ENCODE measurements around the gene TEAD2. TPM values are rescaled to one million over a fixed set of nuclear protein-coding genes. Genes with fewer than 3 reads are reported as not detected.

TEAD2 gene
- 31.3 TPM for total RNA-seq

GRCh38 chr19:49362048-49362928 is at the start of gene TEAD2:
Gene TEAD2 (minus strand): TSS chr19:49362416. CDS start chr19:49360075, 2,341 bp downstream.
- peaks cover 9 to 18% (median 12%) of the 10 kb centered on the region in 3 donors for H3K4me1 ChIP-seq (ENCODE audit: control insufficient read depth in 3 of 3, insufficient read depth in 3 of 3, low read length in 3 of 3)
- H3K4me3 ChIP-seq (ENCODE audit: low read length in 3 of 3), result peak within 1 kb of the TSS; percentile 67 to 78 (median 78)
- H3K9me3 ChIP-seq (ENCODE audit: control insufficient read depth in 3 of 3, low read length in 3 of 3), result no peaks in the 10 kb centered on the region
- peaks cover 3 to 7% (median 6%) of the 10 kb centered on the region in 3 donors for H3K36me3 ChIP-seq (ENCODE audit: control insufficient read depth in 3 of 3, insufficient read depth in 3 of 3, low read length in 3 of 3)
- H3K9ac ChIP-seq (ENCODE audit: low read depth in 1 of 3, low read length in 3 of 3), result peak within 1 kb of the TSS; percentile 78 to 87 (median 84)
- H3K27ac ChIP-seq (ENCODE audit: low read depth, low read length), result peak within 1 kb of the TSS; percentile 91
- peaks cover 0 to 35% (median 18%) of the 10 kb centered on the region in 3 donors for H3K27me3 ChIP-seq (ENCODE audit: control insufficient read depth in 3 of 3, insufficient read depth in 3 of 3, low read length in 3 of 3)

- peaks cover 4 to 27% (median 20%) of the 10 kb centered on the region in 3 donors for H3K27me3 ChIP-seq (ENCODE audit: control insufficient read depth in 3 of 3, insufficient read depth in 3 of 3, low read length in 3 of 3)
These were observed 49.6 kb upstream of the TEAD2 start for GRCh38 chr19:49411681-49412326.

GRCh38 chr19:49409441-49410029 is 47.3 kb upstream of the TEAD2 start:
- Histone ChIP-seq H3K9ac (ENCODE audit: low read depth in 1 of 3, low read length in 3 of 3) (no peak overlapping the region), H3K4me3 (ENCODE audit: low read length in 3 of 3) (no peak overlapping the region), H3K9me3 (ENCODE audit: control insufficient read depth in 3 of 3, low read length in 3 of 3) (no peaks in the 10 kb centered on the region), H3K27ac (ENCODE audit: low read depth, low read length) (no peak overlapping the region), H3K27me3 (ENCODE audit: control insufficient read depth in 3 of 3, insufficient read depth in 3 of 3, low read length in 3 of 3) (peaks cover 0 to 16% (median 13%) of the 10 kb centered on the region in 3 donors), H3K4me1 (ENCODE audit: control insufficient read depth in 3 of 3, insufficient read depth in 3 of 3, low read length in 3 of 3) (no peaks in the 10 kb centered on the region), H3K36me3 (ENCODE audit: control insufficient read depth in 3 of 3, insufficient read depth in 3 of 3, low read length in 3 of 3) (no peaks in the 10 kb centered on the region)

More at GRCh38 chr19:49411681-49412326, 49.6 kb upstream of the TEAD2 start:
- no peaks in the 10 kb centered on the region for H3K36me3 ChIP-seq (ENCODE audit: control insufficient read depth in 3 of 3, insufficient read depth in 3 of 3, low read length in 3 of 3)
- H3K9me3 ChIP-seq (ENCODE audit: control insufficient read depth in 3 of 3, low read length in 3 of 3), result no peaks in the 10 kb centered on the region
- H3K4me3 ChIP-seq (ENCODE audit: low read length in 3 of 3), result no peak overlapping the region
- no peak overlapping the region for H3K27ac ChIP-seq (ENCODE audit: low read depth, low read length)
- H3K4me1 ChIP-seq (ENCODE audit: control insufficient read depth in 3 of 3, insufficient read depth in 3 of 3, low read length in 3 of 3), result no peaks in the 10 kb centered on the region
- no peak overlapping the region for H3K9ac ChIP-seq (ENCODE audit: low read depth in 1 of 3, low read length in 3 of 3)

- Histone ChIP-seq H3K27ac (ENCODE audit: low read depth, low read length) (no peak overlapping the region), H3K4me1 (ENCODE audit: control insufficient read depth in 3 of 3, insufficient read depth in 3 of 3, low read length in 3 of 3) (no peaks in the 10 kb centered on the region), H3K27me3 (ENCODE audit: control insufficient read depth in 3 of 3, insufficient read depth in 3 of 3, low read length in 3 of 3) (peaks cover 0 to 16% (median 8%) of the 10 kb centered on the region in 3 donors), H3K4me3 (ENCODE audit: low read length in 3 of 3) (no peak overlapping the region), H3K36me3 (ENCODE audit: control insufficient read depth in 3 of 3, insufficient read depth in 3 of 3, low read length in 3 of 3) (no peaks in the 10 kb centered on the region), H3K9me3 (ENCODE audit: control insufficient read depth in 3 of 3, low read length in 3 of 3) (no peaks in the 10 kb centered on the region), H3K9ac (ENCODE audit: low read depth in 1 of 3, low read length in 3 of 3) (no peak overlapping the region)
These were observed 46.7 kb upstream of the TEAD2 start for GRCh38 chr19:49408816-49409440.

- H3K27me3 ChIP-seq (ENCODE audit: control insufficient read depth in 3 of 3, insufficient read depth in 3 of 3, low read length in 3 of 3), result peaks cover 0 to 16% (median 1%) of the 10 kb centered on the region in 3 donors
These were observed 45.3 kb upstream of the TEAD2 start for GRCh38 chr19:49407482-49408015.

GRCh38 chr19:49407079-49407478 is 44.9 kb upstream of the TEAD2 start:
- H3K27ac ChIP-seq (ENCODE audit: low read depth, low read length), result no peak overlapping the region
- H3K27me3 ChIP-seq (ENCODE audit: control insufficient read depth in 3 of 3, insufficient read depth in 3 of 3, low read length in 3 of 3), result peaks cover 0 to 13% (median 0%) of the 10 kb centered on the region in 3 donors
- H3K9me3 ChIP-seq (ENCODE audit: control insufficient read depth in 3 of 3, low read length in 3 of 3), result no peaks in the 10 kb centered on the region
- H3K4me3 ChIP-seq (ENCODE audit: low read length in 3 of 3), result no peak overlapping the region
- no peaks in the 10 kb centered on the region for H3K36me3 ChIP-seq (ENCODE audit: control insufficient read depth in 3 of 3, insufficient read depth in 3 of 3, low read length in 3 of 3)
- H3K9ac ChIP-seq (ENCODE audit: low read depth in 1 of 3, low read length in 3 of 3), result no peak overlapping the region
- no peaks in the 10 kb centered on the region for H3K4me1 ChIP-seq (ENCODE audit: control insufficient read depth in 3 of 3, insufficient read depth in 3 of 3, low read length in 3 of 3)

More at GRCh38 chr19:49407482-49408015, 45.3 kb upstream of the TEAD2 start:
- Histone ChIP-seq H3K4me3 (ENCODE audit: low read length in 3 of 3) (no peak overlapping the region), H3K36me3 (ENCODE audit: control insufficient read depth in 3 of 3, insufficient read depth in 3 of 3, low read length in 3 of 3) (no peaks in the 10 kb centered on the region), H3K9ac (ENCODE audit: low read depth in 1 of 3, low read length in 3 of 3) (no peak overlapping the region), H3K9me3 (ENCODE audit: control insufficient read depth in 3 of 3, low read length in 3 of 3) (no peaks in the 10 kb centered on the region), H3K27ac (ENCODE audit: low read depth, low read length) (no peak overlapping the region), H3K4me1 (ENCODE audit: control insufficient read depth in 3 of 3, insufficient read depth in 3 of 3, low read length in 3 of 3) (no peaks in the 10 kb centered on the region)

GRCh38 chr19:49403404-49404187 is 41.4 kb upstream of the TEAD2 start:
- Histone ChIP-seq H3K27me3 (ENCODE audit: control insufficient read depth in 3 of 3, insufficient read depth in 3 of 3, low read length in 3 of 3) (peaks cover 0 to 8% (median 4%) of the 10 kb centered on the region in 3 donors), H3K9ac (ENCODE audit: low read depth in 1 of 3, low read length in 3 of 3) (no peak overlapping the region), H3K27ac (ENCODE audit: low read depth, low read length) (no peak overlapping the region), H3K36me3 (ENCODE audit: control insufficient read depth in 3 of 3, insufficient read depth in 3 of 3, low read length in 3 of 3) (no peaks in the 10 kb centered on the region), H3K9me3 (ENCODE audit: control insufficient read depth in 3 of 3, low read length in 3 of 3) (no peaks in the 10 kb centered on the region), H3K4me1 (ENCODE audit: control insufficient read depth in 3 of 3, insufficient read depth in 3 of 3, low read length in 3 of 3) (no peaks in the 10 kb centered on the region), H3K4me3 (ENCODE audit: low read length in 3 of 3) (no peak overlapping the region)

- peaks cover 6 to 17% (median 9%) of the 10 kb centered on the region in 3 donors for H3K27me3 ChIP-seq (ENCODE audit: control insufficient read depth in 3 of 3, insufficient read depth in 3 of 3, low read length in 3 of 3)
- no peak overlapping the region for H3K9ac ChIP-seq (ENCODE audit: low read depth in 1 of 3, low read length in 3 of 3)
- H3K27ac ChIP-seq (ENCODE audit: low read depth, low read length), result no peak overlapping the region
- no peak overlapping the region for H3K4me3 ChIP-seq (ENCODE audit: low read length in 3 of 3)
- H3K9me3 ChIP-seq (ENCODE audit: control insufficient read depth in 3 of 3, low read length in 3 of 3), result no peaks in the 10 kb centered on the region
- H3K4me1 ChIP-seq (ENCODE audit: control insufficient read depth in 3 of 3, insufficient read depth in 3 of 3, low read length in 3 of 3), result no peaks in the 10 kb centered on the region
- H3K36me3 ChIP-seq (ENCODE audit: control insufficient read depth in 3 of 3, insufficient read depth in 3 of 3, low read length in 3 of 3), result no peaks in the 10 kb centered on the region
These were observed 37.8 kb upstream of the TEAD2 start for GRCh38 chr19:49400029-49400428.

GRCh38 chr19:49398931-49399330 is 36.7 kb upstream of the TEAD2 start:
- Histone ChIP-seq H3K27ac (ENCODE audit: low read depth, low read length) (no peak overlapping the region), H3K9ac (ENCODE audit: low read depth in 1 of 3, low read length in 3 of 3) (no peak overlapping the region), H3K4me1 (ENCODE audit: control insufficient read depth in 3 of 3, insufficient read depth in 3 of 3, low read length in 3 of 3) (no peaks in the 10 kb centered on the region), H3K9me3 (ENCODE audit: control insufficient read depth in 3 of 3, low read length in 3 of 3) (no peaks in the 10 kb centered on the region), H3K27me3 (ENCODE audit: control insufficient read depth in 3 of 3, insufficient read depth in 3 of 3, low read length in 3 of 3) (peaks cover 10 to 22% (median 20%) of the 10 kb centered on the region in 3 donors), H3K4me3 (ENCODE audit: low read length in 3 of 3) (no peak overlapping the region), H3K36me3 (ENCODE audit: control insufficient read depth in 3 of 3, insufficient read depth in 3 of 3, low read length in 3 of 3) (no peaks in the 10 kb centered on the region)
